HTERT RPE-1 (cell line): ENCODE data around the gene FNDC11.

Source experiments
- in situ Hi-C: fragments of 300-500 bp; cut with MboI; formaldehyde crosslinking; loops from 4 replicates; pipeline ENCODE4 v1.14.3; 2020; ENCODE audit warnings: low sequenced_read_pairs

Gene FNDC11

GRCh38 chr20:63578224-63579016, 24.5 kb downstream of the FNDC11 start:
- in situ Hi-C loops, result no loop called here

- in situ Hi-C loops, result no loop called here
These were observed 25.2 kb downstream of the FNDC11 start for GRCh38 chr20:63579017-63579694.

- in situ Hi-C loops, result no loop called here
These were observed 27.0 kb downstream of the FNDC11 start for GRCh38 chr20:63580796-63581461.

- in situ Hi-C loops, result no loop called here
These were observed 28.6 kb downstream of the FNDC11 start for GRCh38 chr20:63582382-63583063.

GRCh38 chr20:63585616-63586565, 31.9 kb downstream of the FNDC11 start:
- in situ Hi-C loops, result no loop called here

GRCh38 chr20:63586797-63587196, 32.8 kb downstream of the FNDC11 start:
- in situ Hi-C loops, result no loop called here

- in situ Hi-C loops, result no loop called here
These were observed 33.3 kb downstream of the FNDC11 start for GRCh38 chr20:63587256-63587655.

GRCh38 chr20:63587776-63588591, 34.0 kb downstream of the FNDC11 start:
- in situ Hi-C loops, result no loop called here

- in situ Hi-C loops, result no loop called here
These were observed 34.7 kb downstream of the FNDC11 start for GRCh38 chr20:63588641-63589041.

GRCh38 chr20:63589261-63590217, 35.6 kb downstream of the FNDC11 start:
- in situ Hi-C loops, result no loop called here

- in situ Hi-C loops, result no loop called here
These were observed 36.5 kb downstream of the FNDC11 start for GRCh38 chr20:63590218-63591146.

GRCh38 chr20:63591147-63591533, 37.2 kb downstream of the FNDC11 start:
- in situ Hi-C loops, result no loop called here

GRCh38 chr20:63591786-63592355, 37.9 kb downstream of the FNDC11 start:
- in situ Hi-C loops, result no loop called here

GRCh38 chr20:63592661-63593060, 38.7 kb downstream of the FNDC11 start:
- in situ Hi-C loops, result no loop called here

- in situ Hi-C loops, result no loop called here
These were observed 40.1 kb downstream of the FNDC11 start for GRCh38 chr20:63594043-63594561.

- in situ Hi-C loops, result no loop called here
These were observed 41.6 kb downstream of the FNDC11 start for GRCh38 chr20:63595416-63596127.
